GM12864 (cell line): ENCODE data around the gene APOBEC2.
A peak's percentile ranks its signal among the peaks of the same experiment; 100 is the strongest.

Experiments
- DNase-seq: peaks from one replicate; pipeline ENCODE4 v3.0.0-alpha.2; 2011; ENCODE audit warnings: low read depth
- H3K4me3 ChIP-seq: 2 replicates; pipeline ENCODE4 v1.5.1; 2011; ENCODE audit warnings: mild to moderate bottlenecking, low read depth, low read length, control low read depth
- CTCF ChIP-seq: IDR thresholded peaks from 2 replicates; pipeline ENCODE4 v1.5.1; 2011; ENCODE audit warnings: low read depth, mild to moderate bottlenecking, moderate library complexity, low read length, control low read depth, inconsistent platforms; ENCODE audit errors: missing control alignments

The APOBEC2 gene

GRCh38 chr6:41071923-41072835 lies 19.2 kb downstream of the APOBEC2 start, which contains the start of gene OARD1:
OARD1 (minus strand) TSS chr6:41072356; CDS start chr6:41071634, 722 bp downstream.
- DNase-seq, result peak; percentile 95
- TF ChIP-seq CTCF, result no peak
- H3K4me3 ChIP-seq, result peak within 1 kb of the TSS; percentile 99

- no peak for DNase-seq
- peak within 1 kb of the TSS; percentile 99 for H3K4me3 ChIP-seq
- TF ChIP-seq CTCF, result no peak
Measured at GRCh38 chr6:41072836-41073202, 19.8 kb downstream of the APOBEC2 start, which contains the start of gene NFYA. NFYA (plus strand) TSS chr6:41072974; CDS start chr6:41079090, 6,116 bp downstream.

GRCh38 chr6:41073203-41073967 lies 20.4 kb downstream of the APOBEC2 start:
- peak; percentile 32 for TF ChIP-seq CTCF
- DNase-seq, result peak; percentile 40
- peak overlapping the region; percentile 99 for H3K4me3 ChIP-seq

GRCh38 chr6:41073968-41074691 lies 21.1 kb downstream of the APOBEC2 start:
- no peak for TF ChIP-seq CTCF
- peak overlapping the region; percentile 99 for H3K4me3 ChIP-seq
- no peak for DNase-seq

- peak overlapping the region; percentile 99 for H3K4me3 ChIP-seq
- TF ChIP-seq CTCF, result no peak
- DNase-seq, result no peak
Measured at GRCh38 chr6:41074692-41075436, 21.9 kb downstream of the APOBEC2 start.
